NCI-H2107 (cell line): ENCODE measurements around the gene PRSS27.

Experiments
- DNase-seq: peaks from one replicate; lab custom pipeline; 2025; lab: John Stamatoyannopoulos, UW

The PRSS27 gene

DNA sequence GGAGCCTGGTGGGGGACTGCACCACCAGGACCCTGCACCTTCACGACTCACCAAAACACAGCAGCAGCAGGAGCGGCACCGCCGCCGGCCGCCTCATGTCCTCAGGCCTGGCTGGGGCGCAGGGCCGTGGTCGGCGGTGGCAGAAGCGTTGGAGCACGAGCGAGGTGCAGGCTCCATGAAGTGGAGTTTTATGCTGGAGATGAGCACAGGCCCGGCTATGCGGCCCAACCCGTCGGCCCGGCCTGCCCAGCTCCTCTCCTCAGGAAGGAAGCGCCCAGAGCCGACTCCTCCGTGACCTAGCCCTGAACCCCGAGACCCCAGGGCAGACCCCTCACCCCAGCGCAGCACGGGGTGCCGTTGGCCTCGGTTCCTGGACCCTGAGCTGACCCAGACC lies at the start of gene PRSS27:
PRSS27 (minus strand) TSS at position 161 of the 394 bp plus-strand sequence; CDS start at position 97, 64 bp downstream.
- no peak for DNase-seq

DNA sequence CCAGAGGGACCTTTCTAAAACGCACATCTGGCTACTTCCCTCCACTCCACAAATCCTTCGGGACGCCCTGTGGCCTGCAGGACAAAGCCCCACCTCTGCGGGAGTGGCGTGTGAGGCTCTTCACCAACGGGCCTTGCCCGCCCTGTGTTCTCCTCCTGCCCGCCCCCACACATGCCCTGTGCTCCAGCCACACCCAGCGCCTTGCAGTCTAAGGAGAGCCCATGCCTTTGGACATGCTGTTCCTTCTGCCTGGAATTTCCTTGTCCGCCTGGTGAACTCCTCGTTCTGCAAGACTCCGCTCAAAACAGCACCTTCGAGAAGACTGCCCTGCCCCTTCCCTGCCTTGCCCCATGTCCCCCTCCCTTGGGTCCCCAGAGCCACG lies 49.6 kb upstream of the PRSS27 start:
- no peak for DNase-seq

DNA sequence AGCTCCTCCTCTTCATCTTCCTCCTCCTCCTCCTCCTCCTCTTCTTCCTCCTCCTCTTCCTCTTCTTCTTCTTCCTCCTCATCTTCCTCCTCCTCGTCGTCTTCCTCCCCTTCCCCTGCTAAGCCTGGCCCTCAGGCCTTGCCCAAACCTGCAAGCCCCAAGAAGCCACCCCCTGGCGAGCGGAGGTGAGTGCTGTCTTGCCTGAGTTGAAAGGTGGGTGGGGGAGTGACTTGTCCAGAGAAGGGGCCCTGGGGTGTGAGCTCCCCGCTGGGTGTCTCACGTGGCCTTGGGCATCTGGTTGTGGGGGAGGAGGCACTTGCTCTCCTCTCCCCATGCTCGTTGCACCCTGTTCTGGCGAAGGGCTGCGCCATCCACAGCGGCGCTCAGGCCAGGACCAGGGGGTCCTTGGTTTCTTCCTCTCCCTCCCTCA lies 49.1 kb upstream of the PRSS27 start:
- DNase-seq = no peak

DNA sequence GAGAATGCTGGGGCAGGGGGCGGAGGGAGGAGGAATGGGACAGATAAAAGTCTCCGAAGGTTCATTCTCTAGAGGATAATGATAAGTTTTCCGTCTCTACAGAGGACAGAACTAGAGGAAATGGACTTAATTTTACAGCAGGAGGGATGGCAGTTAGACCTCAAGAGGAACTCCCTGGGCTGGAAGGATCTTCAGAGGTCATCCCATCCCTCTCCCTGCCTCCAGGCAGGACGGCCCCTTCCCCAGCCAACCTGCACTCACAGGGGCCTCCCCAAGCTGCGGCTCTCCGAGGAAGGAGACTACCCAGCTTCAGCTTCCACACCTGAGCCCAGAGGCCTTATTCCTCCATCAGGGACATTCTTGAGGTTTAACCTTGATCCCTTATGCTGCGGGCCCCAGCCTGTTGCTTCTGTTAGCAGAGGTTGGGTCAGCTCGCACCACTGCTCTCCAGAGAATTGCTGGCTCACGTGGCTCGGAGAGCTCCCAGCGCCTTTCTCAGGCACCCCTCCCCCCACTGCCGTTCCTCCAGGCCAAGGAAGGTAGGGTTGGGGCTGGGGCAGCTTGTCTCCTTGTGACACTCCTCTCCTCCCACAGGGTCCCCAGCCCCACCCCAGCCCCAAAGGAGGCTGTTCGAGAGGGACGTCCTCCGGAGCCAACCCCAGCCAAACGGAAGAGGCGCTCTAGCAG lies 48.5 kb upstream of the PRSS27 start:
- no peak for DNase-seq

DNA sequence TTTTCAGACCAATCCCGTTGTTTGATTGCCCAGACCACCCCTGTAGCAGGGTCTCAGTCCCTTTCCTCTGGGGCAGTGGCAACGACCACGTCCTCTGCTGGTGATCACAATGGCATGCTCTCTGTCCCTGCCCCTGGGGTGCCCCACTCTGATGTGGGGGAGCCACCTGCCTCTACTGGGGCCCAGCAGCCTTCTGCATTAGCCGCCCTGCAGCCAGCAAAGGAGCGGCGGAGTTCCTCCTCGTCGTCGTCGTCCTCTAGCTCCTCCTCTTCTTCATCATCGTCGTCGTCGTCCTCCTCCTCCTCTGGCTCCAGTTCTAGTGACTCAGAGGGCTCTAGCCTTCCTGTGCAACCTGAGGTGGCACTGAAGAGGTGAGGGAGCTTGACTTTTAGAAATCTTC lies 47.9 kb upstream of the PRSS27 start:
- DNase-seq = no peak

DNA sequence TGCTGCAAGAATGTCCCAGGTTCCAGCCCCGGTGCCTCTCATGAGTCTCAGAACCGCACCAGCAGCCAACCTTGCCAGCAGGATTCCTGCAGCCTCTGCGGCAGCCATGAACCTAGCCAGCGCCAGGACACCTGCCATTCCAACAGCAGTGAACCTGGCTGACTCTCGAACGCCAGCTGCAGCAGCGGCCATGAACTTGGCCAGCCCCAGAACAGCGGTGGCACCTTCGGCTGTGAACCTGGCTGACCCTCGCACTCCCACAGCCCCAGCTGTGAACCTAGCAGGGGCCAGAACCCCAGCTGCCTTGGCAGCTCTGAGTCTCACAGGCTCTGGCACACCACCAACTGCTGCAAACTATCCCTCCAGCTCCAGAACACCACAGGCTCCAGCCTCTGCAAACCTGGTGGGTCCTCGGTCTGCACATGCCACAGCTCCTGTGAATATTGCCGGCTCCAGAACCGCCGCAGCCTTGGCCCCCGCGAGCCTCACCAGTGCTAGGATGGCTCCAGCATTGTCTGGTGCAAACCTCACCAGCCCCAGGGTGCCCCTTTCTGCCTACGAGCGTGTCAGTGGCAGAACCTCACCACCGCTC lies 47.2 kb upstream of the PRSS27 start:
- no peak for DNase-seq

DNA sequence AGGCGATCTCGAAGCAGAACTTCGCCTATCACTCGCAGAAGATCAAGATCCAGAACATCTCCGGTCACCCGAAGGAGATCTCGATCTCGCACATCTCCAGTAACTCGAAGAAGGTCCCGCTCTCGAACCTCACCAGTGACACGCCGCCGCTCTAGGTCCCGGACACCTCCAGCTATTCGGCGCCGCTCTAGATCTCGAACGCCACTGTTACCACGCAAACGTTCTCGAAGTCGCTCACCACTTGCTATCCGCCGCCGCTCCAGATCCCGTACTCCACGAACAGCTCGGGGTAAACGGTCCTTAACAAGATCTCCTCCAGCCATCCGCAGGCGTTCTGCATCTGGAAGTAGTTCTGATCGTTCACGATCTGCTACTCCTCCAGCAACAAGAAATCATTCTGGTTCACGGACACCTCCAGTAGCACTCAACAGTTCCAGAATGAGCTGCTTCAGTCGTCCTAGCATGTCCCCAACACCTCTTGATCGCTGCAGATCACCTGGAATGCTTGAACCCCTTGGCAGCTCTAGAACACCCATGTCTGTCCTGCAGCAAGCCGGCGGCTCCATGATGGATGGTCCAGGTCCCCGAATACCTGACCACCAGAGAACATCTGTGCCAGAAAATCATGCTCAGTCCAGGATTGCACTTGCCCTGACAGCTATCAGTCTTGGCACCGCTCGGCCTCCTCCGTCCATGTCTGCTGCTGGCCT lies 46.6 kb upstream of the PRSS27 start:
- DNase-seq = no peak

DNA sequence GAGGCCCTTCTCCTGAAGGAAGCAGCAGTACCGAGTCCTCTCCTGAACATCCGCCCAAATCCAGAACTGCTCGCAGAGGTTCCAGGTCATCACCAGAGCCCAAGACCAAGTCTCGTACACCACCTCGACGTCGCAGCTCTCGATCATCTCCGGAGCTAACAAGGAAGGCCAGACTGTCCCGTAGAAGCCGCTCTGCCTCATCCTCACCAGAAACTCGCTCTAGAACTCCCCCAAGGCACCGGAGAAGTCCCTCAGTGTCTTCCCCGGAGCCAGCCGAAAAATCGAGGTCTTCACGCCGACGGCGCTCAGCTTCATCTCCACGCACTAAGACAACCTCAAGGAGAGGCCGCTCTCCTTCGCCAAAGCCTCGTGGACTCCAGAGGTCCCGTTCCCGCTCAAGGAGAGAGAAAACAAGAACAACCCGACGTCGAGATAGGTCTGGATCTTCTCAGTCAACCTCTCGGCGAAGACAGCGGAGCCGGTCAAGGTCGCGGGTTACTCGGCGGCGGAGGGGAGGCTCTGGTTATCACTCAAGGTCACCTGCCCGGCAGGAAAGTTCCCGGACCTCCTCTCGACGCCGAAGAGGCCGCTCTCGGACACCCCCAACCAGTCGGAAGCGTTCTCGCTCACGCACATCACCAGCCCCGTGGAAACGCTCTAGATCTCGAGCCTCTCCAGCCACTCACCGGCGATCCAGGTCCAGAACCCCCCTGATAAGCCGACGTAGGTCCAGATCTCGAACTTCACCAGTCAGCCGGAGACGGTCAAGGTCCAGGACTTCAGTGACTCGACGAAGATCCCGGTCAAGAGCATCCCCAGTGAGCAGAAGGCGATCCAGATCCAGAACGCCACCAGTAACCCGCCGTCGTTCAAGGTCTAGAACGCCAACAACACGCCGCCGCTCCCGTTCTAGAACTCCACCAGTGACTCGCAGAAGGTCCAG lies 45.7 kb upstream of the PRSS27 start:
- no peak for DNase-seq

DNA sequence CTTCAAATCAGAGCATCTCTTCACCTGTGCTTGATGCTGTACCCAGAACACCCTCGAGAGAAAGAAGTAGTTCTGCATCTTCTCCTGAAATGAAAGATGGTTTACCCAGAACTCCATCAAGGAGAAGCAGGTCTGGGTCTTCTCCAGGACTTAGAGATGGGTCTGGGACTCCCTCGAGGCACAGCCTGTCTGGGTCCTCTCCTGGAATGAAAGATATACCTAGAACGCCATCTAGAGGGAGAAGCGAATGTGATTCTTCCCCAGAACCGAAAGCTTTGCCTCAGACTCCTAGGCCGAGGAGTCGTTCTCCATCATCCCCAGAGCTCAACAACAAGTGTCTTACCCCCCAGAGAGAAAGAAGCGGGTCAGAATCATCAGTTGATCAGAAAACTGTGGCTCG lies 44.7 kb upstream of the PRSS27 start:
- DNase-seq = no peak

DNA sequence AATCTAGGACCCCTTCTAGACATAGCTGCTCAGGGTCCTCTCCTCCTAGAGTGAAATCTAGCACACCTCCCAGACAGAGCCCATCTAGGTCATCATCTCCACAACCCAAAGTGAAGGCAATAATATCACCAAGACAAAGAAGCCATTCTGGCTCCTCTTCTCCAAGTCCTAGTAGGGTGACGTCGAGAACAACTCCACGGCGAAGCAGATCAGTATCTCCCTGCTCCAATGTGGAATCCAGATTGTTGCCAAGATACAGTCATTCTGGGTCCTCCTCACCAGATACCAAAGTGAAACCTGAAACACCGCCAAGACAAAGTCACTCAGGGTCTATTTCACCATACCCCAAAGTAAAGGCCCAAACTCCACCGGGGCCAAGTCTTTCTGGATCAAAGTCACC lies 43.1 kb upstream of the PRSS27 start:
- DNase-seq = no peak

DNA sequence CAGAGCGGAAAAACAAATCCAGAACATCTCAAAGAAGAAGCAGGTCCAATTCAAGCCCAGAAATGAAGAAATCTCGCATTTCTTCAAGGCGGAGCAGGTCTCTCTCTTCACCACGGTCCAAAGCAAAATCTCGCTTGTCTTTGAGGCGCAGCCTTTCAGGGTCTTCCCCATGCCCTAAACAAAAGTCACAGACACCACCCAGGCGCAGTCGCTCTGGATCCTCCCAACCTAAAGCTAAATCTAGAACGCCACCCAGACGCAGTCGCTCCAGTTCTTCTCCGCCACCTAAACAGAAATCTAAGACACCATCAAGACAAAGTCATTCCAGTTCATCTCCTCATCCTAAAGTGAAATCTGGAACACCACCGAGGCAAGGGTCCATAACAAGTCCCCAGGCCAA lies 42.7 kb upstream of the PRSS27 start:
- no peak for DNase-seq

DNA sequence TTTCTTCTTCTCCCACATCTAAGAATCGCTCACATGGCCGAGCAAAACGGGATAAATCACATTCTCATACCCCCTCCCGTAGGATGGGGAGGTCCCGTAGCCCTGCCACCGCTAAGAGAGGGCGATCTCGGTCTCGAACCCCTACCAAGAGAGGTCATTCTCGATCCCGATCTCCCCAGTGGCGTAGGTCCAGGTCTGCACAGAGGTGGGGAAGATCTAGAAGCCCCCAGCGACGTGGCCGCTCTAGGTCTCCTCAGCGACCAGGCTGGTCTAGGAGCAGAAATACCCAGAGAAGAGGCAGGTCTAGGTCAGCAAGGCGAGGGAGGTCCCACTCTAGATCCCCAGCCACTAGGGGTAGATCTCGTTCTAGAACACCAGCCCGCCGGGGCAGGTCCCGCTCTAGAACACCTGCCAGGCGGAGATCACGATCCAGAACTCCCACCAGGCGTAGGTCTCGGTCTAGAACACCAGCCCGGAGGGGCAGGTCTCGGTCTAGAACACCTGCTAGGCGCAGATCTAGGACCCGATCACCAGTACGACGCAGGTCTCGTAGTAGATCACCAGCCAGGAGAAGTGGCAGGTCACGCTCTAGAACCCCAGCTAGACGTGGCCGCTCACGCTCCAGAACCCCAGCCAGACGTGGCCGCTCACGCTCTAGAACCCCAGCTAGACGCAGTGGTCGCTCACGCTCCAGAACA lies 42.0 kb upstream of the PRSS27 start:
- DNase-seq = no peak

DNA sequence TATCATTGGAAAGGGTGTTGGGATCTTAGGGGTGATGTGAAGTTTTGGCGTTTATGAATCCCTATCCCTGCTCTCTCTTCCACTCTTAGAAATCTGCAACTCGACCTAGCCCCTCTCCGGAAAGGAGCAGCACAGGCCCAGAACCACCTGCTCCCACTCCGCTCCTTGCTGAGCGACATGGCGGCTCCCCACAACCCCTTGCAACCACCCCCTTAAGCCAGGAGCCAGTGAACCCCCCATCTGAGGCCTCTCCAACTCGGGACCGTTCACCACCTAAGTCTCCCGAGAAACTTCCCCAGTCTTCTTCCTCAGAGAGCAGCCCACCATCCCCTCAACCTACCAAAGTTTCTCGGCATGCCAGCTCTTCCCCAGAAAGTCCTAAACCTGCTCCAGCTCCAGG lies 41.4 kb upstream of the PRSS27 start:
- no peak for DNase-seq

DNA sequence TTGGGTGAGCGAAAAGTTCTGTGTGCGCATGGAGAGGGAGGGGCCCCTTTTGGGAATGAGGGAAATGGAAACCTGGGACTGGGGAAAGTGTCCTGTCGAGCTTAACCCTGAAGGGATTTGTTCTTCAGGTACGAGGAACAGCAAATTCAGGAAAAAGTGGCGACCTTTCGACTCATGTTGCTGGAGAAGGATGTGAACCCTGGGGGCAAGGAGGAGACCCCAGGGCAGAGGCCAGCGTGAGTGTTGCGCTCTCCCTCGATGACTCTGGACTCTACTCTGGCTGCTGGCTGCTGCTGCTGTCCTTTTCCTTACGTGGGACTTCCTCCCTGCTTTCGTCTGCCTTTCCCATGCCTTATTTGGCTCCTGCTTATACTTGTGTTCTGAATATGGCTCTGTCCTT lies 37.3 kb upstream of the PRSS27 start:
- no peak for DNase-seq

DNA sequence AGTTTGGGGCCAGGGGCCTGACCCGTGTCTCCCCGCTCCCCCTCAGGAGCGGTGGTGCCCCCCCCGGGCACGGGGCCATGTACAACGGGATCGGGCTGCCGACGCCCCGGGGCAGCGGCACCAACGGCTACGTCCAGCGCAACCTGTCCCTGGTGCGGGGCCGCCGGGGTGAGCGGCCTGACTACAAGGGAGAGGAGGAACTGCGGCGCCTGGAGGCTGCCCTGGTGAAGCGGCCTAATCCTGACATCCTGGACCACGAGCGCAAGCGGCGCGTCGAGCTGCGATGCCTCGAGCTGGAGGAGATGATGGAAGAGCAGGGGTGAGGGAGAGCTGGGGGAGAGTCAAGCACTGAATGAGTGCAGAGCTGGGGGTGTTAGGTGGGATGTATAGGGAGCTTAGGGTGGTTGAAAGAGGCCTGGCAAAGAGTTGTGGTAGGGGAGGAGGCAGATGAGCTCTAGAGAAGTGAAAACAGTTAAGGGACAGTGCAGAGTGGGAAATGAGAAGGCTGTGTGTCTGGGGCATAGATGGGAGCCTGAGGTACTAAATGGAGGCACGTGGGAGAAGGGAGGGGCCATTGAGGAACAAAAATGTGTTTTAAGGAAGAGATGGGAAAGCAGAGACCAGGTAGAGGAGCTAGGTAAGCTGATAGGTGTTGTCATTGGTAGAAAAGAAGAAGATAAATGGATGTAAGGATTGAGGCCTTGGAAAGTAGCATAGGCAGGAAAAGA lies 36.4 kb upstream of the PRSS27 start:
- no peak for DNase-seq

DNA sequence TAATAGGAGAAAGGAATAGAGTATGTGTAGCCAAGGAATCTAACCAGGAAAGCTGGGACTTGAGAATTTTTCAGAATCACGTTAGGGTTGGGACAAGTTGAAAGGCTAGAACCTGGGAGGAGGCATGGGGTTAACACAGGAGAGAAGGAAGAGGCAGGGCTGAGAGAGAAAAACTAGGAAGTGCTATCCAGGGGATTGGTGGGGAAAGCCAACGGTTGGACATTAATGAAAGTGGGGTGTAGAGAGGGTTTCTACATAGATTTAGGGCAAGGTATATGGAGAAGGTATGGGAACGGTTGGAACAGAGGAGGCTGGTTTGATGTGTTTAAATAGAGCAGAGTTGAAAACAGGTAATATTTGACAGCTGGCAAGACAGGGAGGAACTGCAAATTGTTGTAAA lies 35.1 kb upstream of the PRSS27 start:
- no peak for DNase-seq

DNA sequence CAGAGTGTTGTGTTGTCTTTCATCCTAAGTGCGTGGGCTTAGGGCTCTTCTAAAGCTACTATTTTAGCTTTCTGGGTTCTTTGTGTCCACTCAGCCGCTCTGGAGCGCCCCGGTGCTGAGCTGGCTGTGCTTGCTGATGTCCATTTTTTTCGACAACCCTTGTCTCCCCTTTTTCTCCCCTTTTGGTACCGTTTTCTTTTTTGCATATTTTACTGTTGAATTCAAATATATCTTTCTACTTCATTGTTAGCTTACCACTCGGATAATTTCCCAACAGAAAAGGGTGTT lies 33.7 kb upstream of the PRSS27 start:
- no peak for DNase-seq

DNA sequence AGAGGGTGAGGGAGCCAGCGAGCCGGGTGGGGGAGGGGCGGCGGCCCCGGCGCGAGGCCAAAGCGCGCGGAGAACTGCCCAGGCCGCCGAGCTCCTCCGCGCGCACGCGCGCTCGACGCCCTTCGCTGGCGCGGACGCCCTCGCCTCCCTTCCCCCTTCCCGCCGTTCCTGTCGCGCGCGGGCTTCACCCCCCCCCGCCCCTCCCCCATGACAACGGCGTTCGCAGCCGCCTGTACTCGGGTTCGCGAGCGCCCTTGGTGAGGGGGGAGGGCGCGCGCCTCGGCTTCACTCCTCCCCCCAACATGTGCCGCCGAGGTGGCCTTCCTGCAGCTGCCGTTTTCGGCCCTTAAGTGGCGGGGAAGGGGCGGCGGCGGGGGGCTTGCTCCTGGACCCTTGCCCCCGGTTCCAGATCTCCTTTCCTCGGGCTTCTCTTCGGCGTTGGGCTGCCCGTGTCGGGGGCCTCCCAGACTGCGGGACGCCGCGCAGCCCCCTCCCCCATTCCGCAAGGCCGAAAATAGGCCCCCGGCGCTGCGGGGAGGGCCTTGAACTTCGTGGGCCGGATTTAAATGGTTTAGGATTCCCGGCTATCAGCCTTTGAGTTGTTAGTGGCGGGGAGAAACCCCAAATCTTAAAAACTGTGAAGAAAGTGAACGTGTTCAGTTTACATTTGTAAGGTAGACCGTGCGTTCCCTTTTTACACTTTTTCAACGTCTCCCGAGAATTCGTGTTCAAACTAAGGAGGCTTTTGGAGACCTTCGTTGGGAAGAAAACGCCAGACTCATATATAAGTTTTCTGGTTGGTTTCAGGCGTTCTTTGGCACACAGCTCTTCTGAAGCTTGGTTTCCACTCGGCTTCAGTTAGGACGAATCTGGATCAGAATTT lies 33.1 kb upstream of the PRSS27 start:
- DNase-seq = peak; percentile 47

DNA sequence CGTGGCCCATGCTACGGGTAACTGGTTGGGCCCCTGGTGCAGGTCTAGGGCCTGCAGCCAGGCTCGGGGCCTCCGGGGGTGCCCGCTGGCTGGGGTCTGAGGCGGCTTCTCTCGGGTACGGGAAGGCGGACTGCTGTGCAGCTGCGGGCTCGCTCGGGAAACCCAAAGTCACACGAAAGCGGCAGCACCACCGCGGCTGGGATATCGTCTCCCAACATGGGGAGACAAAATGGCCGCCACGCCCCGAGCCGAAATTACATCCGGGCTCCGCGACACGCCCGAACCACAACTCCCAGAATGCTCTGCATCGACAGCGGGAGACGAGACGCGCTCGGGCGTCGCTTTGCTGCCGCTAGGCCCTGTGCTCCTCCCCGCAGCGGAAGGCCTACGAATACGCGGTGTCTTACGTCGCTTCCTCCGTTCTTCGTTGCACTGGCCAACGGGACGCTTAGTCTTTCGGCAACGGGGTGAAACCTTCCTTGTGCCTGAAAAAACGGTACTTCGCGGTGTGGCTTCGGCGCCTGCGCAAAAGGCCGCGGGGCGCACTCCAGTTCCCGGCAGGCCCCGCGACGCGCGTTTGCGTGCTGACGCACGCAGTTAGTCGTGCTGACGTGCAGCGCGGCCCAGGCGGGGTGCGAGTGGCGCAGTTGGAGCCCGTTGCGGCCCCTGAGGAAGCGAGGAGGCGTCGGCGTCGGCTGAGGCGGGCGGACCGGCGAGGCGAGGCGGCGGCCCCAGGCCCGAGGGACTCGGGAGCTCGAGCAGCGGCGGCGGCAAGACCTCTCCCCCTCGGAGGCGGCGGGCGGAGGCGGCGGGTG lies 32.2 kb upstream of the PRSS27 start, which contains the start of gene SRRM2:
SRRM2 (plus strand) TSS at position 604 of the 815 bp plus-strand sequence. CDS start 3,727 bp downstream, outside the sequence.
- DNase-seq = peak; percentile 78
